CD14-positive monocyte (primary cell): ENCODE results near the gene SEZ6L2. TPM values are rescaled to one million over a fixed set of nuclear protein-coding genes. Genes with fewer than 3 reads are reported as not detected.

Source experiments
- DNase-seq, 3 donors: peaks; one replicate each; pipeline ENCODE4 v3.0.0-alpha.2; 2011 to 2022
- H2AFZ ChIP-seq: 2 replicates; pipeline ENCODE4 v1.6.0; 2012; ENCODE audit warnings: mild to moderate bottlenecking, low read depth, low read length, inconsistent platforms; ENCODE audit not compliant: insufficient read depth, poor library complexity, severe bottlenecking
- H3K27ac ChIP-seq, 2 donors: 1 replicate in 1 of 2; 2 replicates in 1 of 2; pipeline ENCODE4 v1.5.1; 2012 to 2013; ENCODE audit warnings: low read length in 2 of 2, control low read depth in 1 of 2, inconsistent platforms in 1 of 2, low read depth in 1 of 2, mild to moderate bottlenecking in 1 of 2
- H3K27me3 ChIP-seq, 2 donors: one replicate each; pipeline versions ENCODE4 v1.6.0 to v1.6.1; 2011 to 2013; ENCODE audit warnings: low read length in 2 of 2; ENCODE audit not compliant: control insufficient read depth in 2 of 2, insufficient read depth in 2 of 2
- H3K36me3 ChIP-seq, 2 donors: replicated peaks in 1 of 2; 1 replicate in 1 of 2; 2 replicates in 1 of 2; pipeline versions ENCODE4 v1.5.1 to v1.6.1; 2012 to 2013; ENCODE audit warnings: low read length in 2 of 2, control low read depth in 1 of 2, inconsistent platforms in 1 of 2, mild to moderate bottlenecking in 1 of 2; ENCODE audit not compliant: insufficient read depth in 2 of 2, control insufficient read depth in 1 of 2
- H3K4me1 ChIP-seq, 2 donors: 1 replicate in 1 of 2; 2 replicates in 1 of 2; pipeline versions ENCODE4 v1.5.1 to v1.6.1; 2012 to 2013; ENCODE audit warnings: low read length in 2 of 2, control low read depth in 1 of 2, inconsistent platforms in 1 of 2, mild to moderate bottlenecking in 1 of 2, moderate library complexity in 1 of 2; ENCODE audit not compliant: insufficient read depth in 2 of 2, control insufficient read depth in 1 of 2
- H3K4me2 ChIP-seq: replicated peaks from 2 replicates; pipeline ENCODE3; 2012; ENCODE audit warnings: low read length, moderate library complexity, mild to moderate bottlenecking; ENCODE audit not compliant: poor library complexity, severe bottlenecking; ENCODE audit errors: extremely low read depth
- H3K4me3 ChIP-seq, 3 experiments: fragments of 200-600 bp in 1 of 3; sonication (generic) in 1 of 3; replicated peaks in 1 of 3; 1 replicate in 2 of 3; 2 replicates in 1 of 3; pipeline ENCODE4 v1.5.1; 2011 to 2013; ENCODE audit warnings: low read length in 3 of 3, mild to moderate bottlenecking in 3 of 3, control low read depth in 2 of 3, low read depth in 2 of 3, inconsistent platforms in 1 of 3, moderate library complexity in 1 of 3
- H3K79me2 ChIP-seq: 2 replicates; pipeline ENCODE4 v1.6.0; 2012; ENCODE audit warnings: mild to moderate bottlenecking, control low read depth, inconsistent platforms, low read length, moderate library complexity; ENCODE audit not compliant: insufficient read depth
- H3K9ac ChIP-seq: 2 replicates; pipeline ENCODE4 v1.6.0; 2017; ENCODE audit warnings: low read length, mild to moderate bottlenecking; ENCODE audit not compliant: insufficient read depth, poor library complexity, severe bottlenecking
- H3K9me3 ChIP-seq, 2 donors: replicated peaks in 1 of 2; 1 replicate in 1 of 2; 2 replicates in 1 of 2; pipeline versions ENCODE4 v1.5.1 to v1.6.1; 2012 to 2013; ENCODE audit warnings: low read length in 2 of 2, control low read depth in 1 of 2; ENCODE audit not compliant: control insufficient read depth in 1 of 2, insufficient read depth in 1 of 2
- H4K20me1 ChIP-seq: 2 replicates; pipeline ENCODE4 v1.6.0; 2012; ENCODE audit warnings: mild to moderate bottlenecking, low read length, control low read depth, moderate library complexity; ENCODE audit not compliant: insufficient read depth
- H3K27ac Mint-ChIP-seq, 7 donors: one replicate each; pipeline ENCODE4 v1.8.0; 2020; ENCODE audit warnings: mild to moderate bottlenecking in 7 of 7, mixed read lengths in 7 of 7, moderate library complexity in 6 of 7, inconsistent platforms in 2 of 7
- H3K27me3 Mint-ChIP-seq, 3 donors: one replicate each; pipeline ENCODE4 v1.8.0; 2021 to 2022; ENCODE audit warnings: low read depth in 3 of 3, mild to moderate bottlenecking in 3 of 3, mixed read lengths in 3 of 3, moderate library complexity in 3 of 3, inconsistent platforms in 1 of 3
- H3K36me3 Mint-ChIP-seq, 2 donors: one replicate each; pipeline ENCODE4 v1.8.0; 2020; ENCODE audit warnings: mixed read lengths in 2 of 2, inconsistent platforms in 1 of 2, mild to moderate bottlenecking in 1 of 2
- H3K4me1 Mint-ChIP-seq: one replicate; pipeline ENCODE4 v1.8.0; 2020; ENCODE audit warnings: mild to moderate bottlenecking, mixed read lengths
- H3K4me3 Mint-ChIP-seq, 2 donors: one replicate each; pipeline ENCODE4 v1.8.0; 2020; ENCODE audit warnings: mild to moderate bottlenecking in 2 of 2, mixed read lengths in 2 of 2, moderate library complexity in 1 of 2
- H3K9me3 Mint-ChIP-seq, 7 donors: one replicate each; pipeline ENCODE4 v1.8.0; 2020 to 2022; ENCODE audit warnings: mixed read lengths in 7 of 7, mild to moderate bottlenecking in 6 of 7, moderate library complexity in 6 of 7, inconsistent platforms in 2 of 7
- WGBS: methylation state at CpG from one replicate; pipeline ENCODE4 v1.1.5; 2013; ENCODE audit warnings: missing lambda C conversion rate; ENCODE audit not compliant: insufficient coverage; 5-methylcytosine and 5-hydroxymethylcytosine counted together
- intact Hi-C, 2 donors: fragments of 100-400 bp; cut with micrococcal nuclease; formaldehyde crosslinking; loops; one replicate each; pipeline versions ENCODE4 v1.15.0 to v1.15.1; 2023
- polyA plus RNA-seq, 3 donors: library from polyadenylated mRNA; depleted of rRNA in 1 of 3; unstranded in 2 of 3; stranded (reverse) in 1 of 3; fragments of 300-500 nt in 2 of 3; fragments of >200 nt in 1 of 3; fragmentation: Illumina TruSeq in 2 of 3; gene quantifications; 1 replicate in 2 of 3; 2 replicates in 1 of 3; pipeline ENCODE4 v1.2.3, GENCODE V29; 2012 to 2021
- TF ChIP-seq, protein P1 (sequence below): fragments of 200-600 bp; IDR thresholded peaks from one replicate; pipeline ENCODE4 v1.8.0; 2022; ENCODE audit warnings: antibody characterized with exemption, mild to moderate bottlenecking

The SEZ6L2 gene
- polyA plus RNA-seq, 3 donors = not detected

DNA sequence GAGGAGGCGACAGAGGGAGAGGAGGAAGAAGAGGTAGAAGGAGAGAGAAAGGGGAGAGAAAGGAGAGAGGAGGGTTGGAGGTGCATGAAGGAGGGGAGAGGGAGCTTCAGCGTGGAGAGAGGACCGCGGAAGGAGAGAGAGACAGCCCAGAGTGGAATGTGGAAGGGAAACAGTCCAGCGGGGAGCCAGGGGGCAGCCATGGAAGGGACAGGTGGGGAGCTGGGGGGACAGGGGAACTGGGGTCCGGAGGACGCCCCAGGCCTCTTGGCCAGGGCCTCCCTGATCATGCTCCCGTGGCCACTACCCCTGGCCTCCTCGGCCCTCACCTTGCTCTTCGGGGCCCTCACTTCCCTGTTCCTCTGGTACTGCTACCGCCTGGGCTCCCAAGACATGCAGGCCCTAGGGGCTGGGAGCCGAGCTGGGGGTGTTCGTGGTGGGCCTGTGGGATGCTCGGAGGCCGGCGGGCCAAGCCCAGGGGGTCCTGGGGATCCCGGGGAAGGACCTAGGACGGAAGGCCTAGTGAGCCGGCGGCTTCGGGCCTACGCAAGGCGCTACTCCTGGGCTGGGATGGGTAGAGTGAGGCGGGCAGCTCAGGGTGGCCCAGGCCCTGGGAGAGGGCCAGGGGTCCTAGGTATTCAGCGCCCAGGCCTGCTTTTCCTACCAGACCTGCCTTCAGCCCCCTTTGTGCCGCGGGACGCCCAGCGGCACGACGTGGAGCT is 1.7 kb upstream of the SEZ6L2 start:
- 76% methylated on average over 24 of the region's 31 CpGs for WGBS
- Mint-ChIP-seq H3K27me3 (peaks cover 22 to 50% (median 34%) of the 10 kb centered on the region in 3 donors), H3K4me1 (peaks cover 12% of the 10 kb centered on the region), H3K36me3 (no peaks in the 10 kb centered on the region), H3K27ac (peak overlapping the region in 2 of 7 donors; percentile 1 to 53), H3K4me3 (peak overlapping the region; percentile 82 to 92), H3K9me3 (peaks cover 0 to 7% (median 2%) of the 10 kb centered on the region in 7 donors)
- intact Hi-C loops = no loop called here
- Histone ChIP-seq H3K27me3 (peaks cover 12 to 38% of the 10 kb centered on the region in 2 donors), H2AFZ (peak overlapping the region; percentile 82), H4K20me1 (peaks cover 3% of the 10 kb centered on the region), H3K36me3 (no peaks in the 10 kb centered on the region), H3K4me1 (peaks cover 8 to 16% of the 10 kb centered on the region in 2 donors), H3K9ac (no peak overlapping the region), H3K4me2 (peak overlapping the region; percentile 98), H3K9me3 (peaks cover 0 to 4% of the 10 kb centered on the region in 2 donors), H3K4me3 (peak overlapping the region in 1 of 3 experiments; percentile 78), H3K27ac (no peak overlapping the region), H3K79me2 (no peaks in the 10 kb centered on the region)
- no peak for DNase-seq
- TF ChIP-seq, protein P1, sequence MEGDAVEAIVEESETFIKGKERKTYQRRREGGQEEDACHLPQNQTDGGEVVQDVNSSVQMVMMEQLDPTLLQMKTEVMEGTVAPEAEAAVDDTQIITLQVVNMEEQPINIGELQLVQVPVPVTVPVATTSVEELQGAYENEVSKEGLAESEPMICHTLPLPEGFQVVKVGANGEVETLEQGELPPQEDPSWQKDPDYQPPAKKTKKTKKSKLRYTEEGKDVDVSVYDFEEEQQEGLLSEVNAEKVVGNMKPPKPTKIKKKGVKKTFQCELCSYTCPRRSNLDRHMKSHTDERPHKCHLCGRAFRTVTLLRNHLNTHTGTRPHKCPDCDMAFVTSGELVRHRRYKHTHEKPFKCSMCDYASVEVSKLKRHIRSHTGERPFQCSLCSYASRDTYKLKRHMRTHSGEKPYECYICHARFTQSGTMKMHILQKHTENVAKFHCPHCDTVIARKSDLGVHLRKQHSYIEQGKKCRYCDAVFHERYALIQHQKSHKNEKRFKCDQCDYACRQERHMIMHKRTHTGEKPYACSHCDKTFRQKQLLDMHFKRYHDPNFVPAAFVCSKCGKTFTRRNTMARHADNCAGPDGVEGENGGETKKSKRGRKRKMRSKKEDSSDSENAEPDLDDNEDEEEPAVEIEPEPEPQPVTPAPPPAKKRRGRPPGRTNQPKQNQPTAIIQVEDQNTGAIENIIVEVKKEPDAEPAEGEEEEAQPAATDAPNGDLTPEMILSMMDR = no peak

DNA sequence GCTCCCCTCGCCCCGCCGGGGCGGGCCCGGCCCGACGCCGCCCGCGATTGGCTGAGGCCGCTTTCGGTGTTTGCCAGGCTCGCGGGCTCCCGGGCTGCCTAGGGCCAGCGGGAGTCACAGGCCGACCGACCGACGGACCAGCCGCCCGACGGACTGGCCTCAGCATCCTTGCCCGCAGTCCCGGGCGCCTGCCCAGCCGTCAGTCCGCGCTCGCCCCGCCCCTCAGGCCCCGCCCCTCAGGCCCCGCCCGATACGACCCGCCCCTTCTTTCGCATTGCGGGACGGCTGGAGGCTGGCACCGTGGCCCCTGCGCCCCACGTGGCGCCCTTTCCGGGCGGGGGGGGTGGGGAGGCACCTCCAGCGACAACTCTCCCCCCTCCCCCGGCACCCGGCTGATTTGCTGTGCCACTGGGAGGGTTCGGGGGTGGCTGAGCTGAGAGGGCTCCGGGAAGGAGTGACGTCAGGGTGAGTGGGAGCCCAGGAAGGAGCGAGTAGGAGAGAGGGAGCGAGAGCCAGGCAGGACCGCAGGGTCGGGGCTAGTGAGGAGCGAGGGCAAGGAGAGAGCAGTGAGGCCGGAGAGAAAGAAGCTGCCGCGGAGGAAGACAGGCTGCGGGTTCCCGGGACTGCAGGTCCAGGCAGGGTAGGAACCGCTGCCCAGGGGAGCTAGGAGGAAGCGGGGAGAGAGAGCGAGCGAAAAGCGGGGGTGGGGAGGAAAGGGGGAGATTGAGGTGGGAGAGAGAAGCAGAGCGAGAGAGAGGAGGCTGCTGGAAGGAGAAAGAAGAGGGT is 945 bp upstream of the SEZ6L2 start, which contains the start of gene ASPHD1:
Gene ASPHD1, plus strand, starts transcription at position 387 of the 786 bp plus-strand sequence. CDS start 484 bp downstream, outside the sequence.
- TF ChIP-seq, protein P1 = no peak
- Mint-ChIP-seq H3K4me3 (peak within 1 kb of the TSS; percentile 82 to 92), H3K9me3 (peaks cover 0 to 7% (median 2%) of the 10 kb centered on the region in 7 donors), H3K4me1 (peaks cover 12% of the 10 kb centered on the region), H3K36me3 (no peaks in the 10 kb centered on the region), H3K27me3 (peaks cover 22 to 53% (median 36%) of the 10 kb centered on the region in 3 donors), H3K27ac (peak within 1 kb of the TSS in 2 of 7 donors; percentile 1 to 53)
- H4K20me1 ChIP-seq = peaks cover 3% of the 10 kb centered on the region
- peak within 1 kb of the TSS; percentile 98 for H3K4me2 ChIP-seq
- no peaks in the 10 kb centered on the region for H3K36me3 ChIP-seq
- peaks cover 0 to 4% of the 10 kb centered on the region in 2 donors for H3K9me3 ChIP-seq
- intact Hi-C loops = no loop called here
- H3K79me2 ChIP-seq = no peaks in the 10 kb centered on the region
- peaks cover 12 to 38% of the 10 kb centered on the region in 2 donors for H3K27me3 ChIP-seq
- peak within 1 kb of the TSS; percentile 82 for H2AFZ ChIP-seq
- H3K4me1 ChIP-seq = peaks cover 8 to 16% of the 10 kb centered on the region in 2 donors
- peak; percentile 38 to 56 (median 54) for DNase-seq
- WGBS = under 1% methylated on average over 41 of the region's 67 CpGs
- H3K4me3 ChIP-seq = peak within 1 kb of the TSS; percentile 49 to 78 (median 53)
- H3K9ac ChIP-seq = no peak within 1 kb of the TSS
- H3K27ac ChIP-seq = no peak within 1 kb of the TSS
